Activated CD4-positive, alpha-beta T cell treated with anti-CD3 and anti-CD28 coated beads, Interleukin-2, amount 50 U/mL, for 4 hours (primary cell): ENCODE measurements around the gene SPPL2B.
A peak's percentile ranks its signal among the peaks of the same experiment; 100 is the strongest.

Source experiments
- DNase-seq, 2 experiments: peaks; one replicate each; pipeline ENCODE4 v3.0.0-alpha.2; 2020

The SPPL2B gene

DNA sequence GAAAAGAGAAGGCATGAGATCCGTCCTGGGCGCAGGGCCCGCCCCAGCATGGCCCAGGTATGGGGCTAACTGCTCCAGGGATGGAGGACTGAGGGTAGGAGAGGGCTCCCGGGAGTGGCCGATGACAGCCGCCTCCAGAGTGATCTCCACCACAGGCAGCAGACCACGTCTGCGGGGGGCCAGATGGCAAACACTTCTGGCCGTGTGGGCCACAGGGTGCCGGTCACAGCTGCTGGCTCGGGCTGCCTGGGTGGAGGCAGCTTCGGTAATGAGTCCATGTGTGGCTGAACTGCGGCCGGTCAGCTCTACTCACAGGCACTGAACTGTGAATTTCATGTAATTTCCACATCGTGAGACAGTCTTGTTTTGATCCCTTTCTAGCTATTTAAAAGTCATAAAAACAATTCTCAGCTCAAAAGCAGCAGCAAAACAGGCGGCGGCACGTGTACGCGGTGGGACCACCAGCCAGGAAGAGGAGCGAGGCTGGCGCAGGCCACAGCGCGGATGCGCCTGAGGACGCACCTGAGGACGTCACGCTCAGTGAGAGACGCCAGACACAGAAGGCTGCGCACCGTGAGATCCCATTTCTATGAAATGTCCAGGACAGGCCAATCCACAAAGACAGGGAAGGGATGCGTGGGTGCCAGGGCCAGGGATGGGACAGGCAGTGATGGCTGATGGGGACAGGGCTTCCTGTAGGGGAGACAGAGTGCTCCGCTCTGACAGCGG lies 4.1 kb upstream of the SPPL2B start:
- no peak for DNase-seq

GRCh38 chr19:2325281-2326046 lies 3.0 kb upstream of the SPPL2B start:
- DNase-seq, result no peak

DNA sequence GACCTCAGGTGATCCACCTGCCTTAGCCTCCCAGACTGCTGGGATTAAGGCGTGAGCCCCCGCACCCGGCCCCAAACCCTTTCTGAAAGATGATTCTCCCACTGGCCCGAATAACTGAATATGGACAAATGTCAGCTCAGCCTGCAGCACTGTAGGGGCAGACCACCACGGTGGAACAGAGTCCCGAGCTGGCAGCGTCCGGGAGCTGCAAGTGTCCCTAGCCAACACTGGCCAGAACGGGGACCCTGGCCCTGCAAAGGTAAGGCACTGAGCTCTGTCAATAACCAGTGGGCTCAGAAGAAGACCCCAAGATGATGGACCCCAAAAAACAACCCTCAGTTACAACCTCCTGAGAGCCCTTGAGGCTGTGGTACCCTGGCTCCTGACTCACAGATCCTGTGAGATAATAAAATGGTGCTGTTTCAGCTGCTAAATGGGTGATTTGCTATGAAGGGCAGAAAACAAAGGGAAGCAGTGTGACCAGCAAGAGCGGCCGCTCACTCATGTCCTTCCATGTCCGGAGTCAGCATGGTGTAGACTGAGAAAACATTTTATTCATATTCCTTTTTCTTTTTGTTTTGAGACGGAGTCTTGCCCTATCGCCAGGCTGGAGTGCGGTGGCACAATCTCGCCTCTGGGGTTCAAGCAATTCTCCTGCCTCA lies 1.7 kb upstream of the SPPL2B start:
- no peak for DNase-seq

- peak; percentile 39 to 49 for DNase-seq
These were observed 597 bp upstream of the SPPL2B start for GRCh38 chr19:2327773-2328400.

GRCh38 chr19:2329149-2329478 lies 630 bp downstream of the SPPL2B start:
- no peak for DNase-seq

GRCh38 chr19:2329501-2329916 lies 1.0 kb downstream of the SPPL2B start:
- no peak for DNase-seq

DNA sequence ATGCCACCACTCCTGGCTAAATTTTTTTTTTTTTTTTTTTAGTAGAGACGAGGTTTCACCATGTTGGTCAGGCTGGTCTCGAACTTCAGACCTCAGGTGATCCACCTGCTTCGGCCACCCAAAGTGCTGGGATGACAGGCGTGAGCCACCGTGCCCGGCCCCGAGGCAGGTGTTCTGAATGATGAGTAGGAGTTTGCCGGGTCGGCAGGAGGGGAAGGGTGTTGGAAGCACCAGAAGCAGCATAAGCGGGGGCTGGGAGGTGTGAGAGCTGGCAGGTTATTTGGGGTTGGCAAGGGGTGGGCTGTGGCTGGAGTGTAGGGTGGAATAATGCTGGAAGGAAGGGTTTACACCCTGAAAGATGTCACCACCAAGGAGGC lies 1.8 kb downstream of the SPPL2B start:
- no peak for DNase-seq

DNA sequence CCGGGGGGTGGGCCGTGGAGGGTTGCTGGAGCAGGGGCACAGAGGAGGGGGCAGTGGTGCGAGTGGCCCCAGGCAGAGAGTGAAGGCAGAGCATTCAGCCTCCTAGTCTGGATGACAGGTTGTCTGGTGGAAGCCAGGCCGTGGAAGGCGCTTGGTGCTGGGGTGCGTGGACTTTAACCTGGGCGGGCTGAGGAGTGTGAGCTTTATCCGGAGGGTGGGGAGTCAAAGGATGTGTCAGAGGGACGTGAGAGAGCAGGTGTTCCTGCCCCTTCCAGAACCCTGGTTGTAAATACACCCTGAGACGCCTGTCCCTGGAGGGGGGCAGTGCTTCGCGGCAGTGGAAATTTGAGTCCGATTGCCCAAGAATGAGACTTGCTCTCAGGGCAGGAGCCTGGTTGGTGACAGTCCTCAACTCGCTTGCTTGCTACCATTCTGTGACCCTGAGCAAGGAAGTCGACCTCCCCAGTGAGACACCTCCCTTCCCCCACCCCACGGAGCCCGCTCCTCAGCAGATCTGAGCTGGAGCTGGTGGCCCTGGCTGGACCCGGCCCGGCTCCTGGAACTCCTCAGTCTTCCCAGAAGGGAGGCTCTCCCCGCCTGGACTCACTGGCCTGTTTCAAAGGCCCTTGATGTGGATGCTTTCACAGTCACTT lies 2.3 kb downstream of the SPPL2B start:
- no peak for DNase-seq

DNA sequence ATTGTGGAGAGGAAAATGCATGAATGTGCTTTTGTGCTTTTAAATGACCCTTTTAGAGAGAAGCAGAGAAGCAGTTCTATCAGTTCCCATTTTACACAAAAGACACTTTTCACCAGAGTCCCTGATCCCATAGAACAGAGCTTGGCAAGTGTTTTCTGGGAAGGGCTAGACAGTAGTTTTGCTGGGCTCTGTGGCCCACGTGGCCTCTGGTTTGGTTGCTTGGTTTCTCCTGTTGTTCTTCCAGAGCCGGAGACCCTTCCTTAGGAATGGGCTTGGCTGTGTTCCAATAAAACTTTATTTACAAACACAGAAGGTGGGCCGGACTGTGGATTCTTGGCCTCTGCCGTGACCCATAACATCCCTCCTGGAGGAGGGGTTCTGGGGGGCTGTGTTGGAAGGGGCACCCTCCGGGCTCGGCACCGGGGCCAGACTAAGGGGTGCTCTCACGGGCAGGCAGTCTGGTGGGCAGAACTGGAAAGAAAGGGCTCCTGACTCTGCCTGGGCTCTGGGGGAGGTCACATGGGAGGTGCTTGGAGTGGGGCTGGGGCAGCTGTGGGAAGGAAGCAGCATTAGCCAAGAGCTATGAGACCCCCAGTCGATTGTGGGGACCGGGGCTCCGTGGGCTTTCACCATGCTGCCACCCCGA lies 3.2 kb downstream of the SPPL2B start:
- DNase-seq, result no peak

GRCh38 chr19:2332341-2333026 lies 4.0 kb downstream of the SPPL2B start:
- no peak for DNase-seq

GRCh38 chr19:2333027-2333806 lies 4.7 kb downstream of the SPPL2B start:
- no peak for DNase-seq

- DNase-seq, result no peak
These were observed 5.3 kb downstream of the SPPL2B start for GRCh38 chr19:2333807-2334211.

DNA sequence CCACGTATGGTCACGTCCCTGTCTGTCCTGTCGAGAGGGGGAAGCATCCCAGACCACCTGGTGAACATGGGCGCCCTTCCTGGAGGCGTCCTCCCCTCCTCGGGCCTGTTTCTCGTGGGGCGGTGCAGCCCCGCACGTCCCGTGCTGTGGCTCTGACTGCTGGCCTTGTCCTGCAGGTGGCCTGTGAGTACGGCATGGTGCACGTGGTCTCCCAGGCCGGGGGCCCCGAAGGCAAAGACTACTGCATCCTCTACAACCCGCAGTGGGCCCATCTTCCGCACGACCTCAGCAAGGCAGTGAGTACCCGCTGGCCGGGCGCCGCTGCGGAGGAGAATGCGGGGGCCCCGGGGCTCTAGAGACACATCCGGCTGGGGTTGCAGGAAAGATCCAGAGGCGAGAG lies 5.9 kb downstream of the SPPL2B start:
- no peak for DNase-seq

GRCh38 chr19:2334986-2335846 lies 6.7 kb downstream of the SPPL2B start:
- no peak for DNase-seq

DNA sequence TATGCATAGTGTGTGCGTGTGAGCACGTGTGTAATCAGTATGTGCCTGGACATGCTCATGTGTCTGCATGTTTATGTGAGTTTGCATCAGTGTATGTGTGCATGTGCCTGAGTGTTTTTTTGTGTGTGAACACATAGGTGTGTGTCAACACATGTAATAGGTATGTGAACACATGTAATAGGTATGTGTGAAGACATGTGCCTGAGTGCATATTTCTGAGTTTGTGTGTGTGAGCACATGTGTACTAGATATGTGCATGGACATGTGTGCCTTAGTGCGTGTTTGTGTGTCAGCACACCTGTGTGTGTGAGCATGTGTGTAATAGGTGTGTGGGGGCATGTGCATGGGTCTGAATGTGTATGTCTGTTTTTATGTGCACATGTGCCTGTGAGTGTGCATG lies 7.4 kb downstream of the SPPL2B start:
- DNase-seq, result no peak

- no peak for DNase-seq
These were observed 8.2 kb downstream of the SPPL2B start for GRCh38 chr19:2336528-2337328.

GRCh38 chr19:2337329-2337707 lies 8.8 kb downstream of the SPPL2B start:
- no peak for DNase-seq

GRCh38 chr19:2338055-2338615 lies 9.7 kb downstream of the SPPL2B start:
- DNase-seq, result no peak
